Parathyroid adenoma (tissue), 2 donors: Measurements from ENCODE around the gene DPP4.

ENCODE experiments used
- H2AFZ ChIP-seq: fragments of 300-600 bp; sonication (generic); one replicate; pipeline ENCODE4 v1.7.0; 2017; ENCODE audit warnings: antibody characterized with exemption, mild to moderate bottlenecking
- H3K27ac ChIP-seq: fragments of 300-600 bp; sonication (generic); one replicate; pipeline ENCODE4 v1.7.0; 2017
- H3K27me3 ChIP-seq: fragments of 300-600 bp; sonication (generic); one replicate; pipeline ENCODE4 v1.7.0; 2017; ENCODE audit warnings: low read length; ENCODE audit not compliant: control insufficient read depth, insufficient read depth
- H3K36me3 ChIP-seq: fragments of 300-600 bp; sonication (generic); one replicate; pipeline ENCODE4 v1.7.0; 2017; ENCODE audit warnings: low read length; ENCODE audit not compliant: control insufficient read depth, insufficient read depth
- H3K4me1 ChIP-seq: fragments of 300-600 bp; sonication (generic); one replicate; pipeline ENCODE4 v1.7.0; 2017; ENCODE audit warnings: control low read depth
- H3K4me2 ChIP-seq: fragments of 300-600 bp; sonication (generic); one replicate; pipeline ENCODE4 v1.7.0; 2017; ENCODE audit warnings: low read length
- H3K4me3 ChIP-seq: fragments of 300-600 bp; sonication (generic); one replicate; pipeline ENCODE4 v1.7.0; 2017; ENCODE audit warnings: low read depth, low read length
- H3K79me2 ChIP-seq: fragments of 300-600 bp; sonication (generic); one replicate; pipeline ENCODE4 v1.7.0; 2017; ENCODE audit warnings: control low read depth
- H3K9ac ChIP-seq: fragments of 300-600 bp; sonication (generic); one replicate; pipeline ENCODE4 v1.7.0; 2017; ENCODE audit warnings: mild to moderate bottlenecking
- H3K9me3 ChIP-seq: fragments of 300-600 bp; sonication (generic); one replicate; pipeline ENCODE4 v1.7.0; 2017; ENCODE audit warnings: low read length; ENCODE audit not compliant: control insufficient read depth
- CTCF ChIP-seq: fragments of 300-600 bp; sonication (generic); IDR thresholded peaks from one replicate; pipeline ENCODE4 v1.7.0; 2017; ENCODE audit warnings: antibody characterized with exemption, mild to moderate bottlenecking
- donor health status: primary hyperparathyroidism.

Gene DPP4

GRCh38 chr2:162069267-162069903, 4.6 kb downstream of the DPP4 start:
- H3K36me3 ChIP-seq: no peaks in the 10 kb centered on the region
- no peak overlapping the region for H2AFZ ChIP-seq
- H3K79me2 ChIP-seq: peaks cover 4% of the 10 kb centered on the region
- TF ChIP-seq CTCF: no peak
- no peak overlapping the region for H3K9ac ChIP-seq
- H3K27ac ChIP-seq: no peak overlapping the region
- peaks cover 14% of the 10 kb centered on the region for H3K4me1 ChIP-seq
- no peak overlapping the region for H3K4me3 ChIP-seq
- H3K9me3 ChIP-seq: no peaks in the 10 kb centered on the region
- H3K27me3 ChIP-seq: no peaks in the 10 kb centered on the region
- H3K4me2 ChIP-seq: no peak overlapping the region

- H3K9ac ChIP-seq: no peak overlapping the region
- H2AFZ ChIP-seq: no peak overlapping the region
- peaks cover 9% of the 10 kb centered on the region for H3K79me2 ChIP-seq
- no peak overlapping the region for H3K27ac ChIP-seq
- no peak overlapping the region for H3K4me3 ChIP-seq
- no peak overlapping the region for H3K4me2 ChIP-seq
- peaks cover 20% of the 10 kb centered on the region for H3K4me1 ChIP-seq
- no peaks in the 10 kb centered on the region for H3K36me3 ChIP-seq
- H3K9me3 ChIP-seq: no peaks in the 10 kb centered on the region
- H3K27me3 ChIP-seq: no peaks in the 10 kb centered on the region
- TF ChIP-seq CTCF: no peak
Measured at GRCh38 chr2:162067596-162067995, 6.4 kb downstream of the DPP4 start.

- no peak overlapping the region for H2AFZ ChIP-seq
- H3K4me1 ChIP-seq: peaks cover 21% of the 10 kb centered on the region
- H3K9ac ChIP-seq: no peak overlapping the region
- H3K36me3 ChIP-seq: no peaks in the 10 kb centered on the region
- no peak for TF ChIP-seq CTCF
- H3K27ac ChIP-seq: no peak overlapping the region
- H3K4me2 ChIP-seq: no peak overlapping the region
- H3K4me3 ChIP-seq: no peak overlapping the region
- peaks cover 12% of the 10 kb centered on the region for H3K79me2 ChIP-seq
- H3K27me3 ChIP-seq: no peaks in the 10 kb centered on the region
- H3K9me3 ChIP-seq: no peaks in the 10 kb centered on the region
Measured at GRCh38 chr2:162065767-162066166, 8.2 kb downstream of the DPP4 start.

GRCh38 chr2:162063899-162064298, 10.1 kb downstream of the DPP4 start:
- H3K9ac ChIP-seq: no peak overlapping the region
- H3K79me2 ChIP-seq: peaks cover 15% of the 10 kb centered on the region
- H2AFZ ChIP-seq: no peak overlapping the region
- no peak overlapping the region for H3K27ac ChIP-seq
- no peak overlapping the region for H3K4me3 ChIP-seq
- H3K27me3 ChIP-seq: no peaks in the 10 kb centered on the region
- no peak overlapping the region for H3K4me2 ChIP-seq
- no peaks in the 10 kb centered on the region for H3K36me3 ChIP-seq
- H3K9me3 ChIP-seq: no peaks in the 10 kb centered on the region
- no peak for TF ChIP-seq CTCF
- peaks cover 19% of the 10 kb centered on the region for H3K4me1 ChIP-seq

- Histone ChIP-seq H3K27me3 (no peaks in the 10 kb centered on the region), H2AFZ (no peak overlapping the region)
- TF ChIP-seq CTCF: no peak
Measured at GRCh38 chr2:162063281-162063680, 10.7 kb downstream of the DPP4 start.

More at GRCh38 chr2:162063281-162063680, 10.7 kb downstream of the DPP4 start:
- Histone ChIP-seq H3K9me3 (no peaks in the 10 kb centered on the region), H3K4me1 (peaks cover 21% of the 10 kb centered on the region), H3K27ac (no peak overlapping the region), H3K9ac (no peak overlapping the region), H3K4me2 (no peak overlapping the region), H3K36me3 (no peaks in the 10 kb centered on the region), H3K4me3 (no peak overlapping the region), H3K79me2 (peaks cover 21% of the 10 kb centered on the region)
